HEK293 (cell line): Measurements from ENCODE around the gene GNAI1.

Experiments
- CTCF ChIA-PET: fragments of 350-600 bp; formaldehyde crosslinking; extraction: SDS; loops from one replicate; lab custom pipeline; 2021; ENCODE audit warnings: antibody characterized with exemption; lab: Yijun Ruan, JAX
- POLR2A ChIA-PET: fragments of 300-600 bp; formaldehyde crosslinking; extraction: SDS; loops from one replicate; lab custom pipeline; 2020; ENCODE audit warnings: antibody characterized with exemption, inconsistent platforms; lab: Yijun Ruan, JAX
- H3K27ac ChIP-seq: fragments of 200-500 bp; sonication (Bioruptor generic); 2 replicates; pipeline ENCODE4 v1.5.1; 2014; ENCODE audit warnings: low read depth, low read length, control low read depth, inconsistent platforms; ENCODE audit errors: extremely low read depth
- H3K36me3 ChIP-seq, 2 experiments: fragments of 200-500 bp in 1 of 2; sonication (Bioruptor generic) in 1 of 2; 1 replicate in 1 of 2; 2 replicates in 1 of 2; pipeline ENCODE4 v1.5.1; 2014 to 2017; ENCODE audit warnings: inconsistent platforms in 2 of 2, low read length in 2 of 2; ENCODE audit not compliant: control insufficient read depth in 2 of 2, insufficient read depth in 1 of 2
- H3K4me1 ChIP-seq: fragments of 200-500 bp; sonication (Bioruptor generic); 2 replicates; pipeline ENCODE4 v1.5.1; 2014; ENCODE audit warnings: mild to moderate bottlenecking, low read length, inconsistent platforms; ENCODE audit not compliant: control insufficient read depth, insufficient read depth
- H3K4me3 ChIP-seq: 2 replicates; pipeline ENCODE4 v1.5.1; 2011; ENCODE audit warnings: low read depth, mild to moderate bottlenecking, control low read depth, low read length, moderate library complexity
- H3K9me3 ChIP-seq: fragments of 200-500 bp; sonication (Bioruptor generic); 2 replicates; pipeline ENCODE4 v1.5.1; 2014; ENCODE audit warnings: low read depth, low read length, inconsistent platforms; ENCODE audit not compliant: control insufficient read depth, insufficient read depth
- GLI4 ChIP-seq: fragments of 450-650 bp; formaldehyde crosslinking; IDR thresholded peaks from 2 replicates; pipeline ENCODE4 v1.5.1; 2016; ENCODE audit warnings: missing biosample characterization, missing genetic modification characterization
- IKZF3 ChIP-seq: fragments of 450-650 bp; IDR thresholded peaks from 2 replicates; pipeline ENCODE4 v1.5.0; 2018; ENCODE audit warnings: missing biosample characterization, mild to moderate bottlenecking, missing genetic modification characterization, moderate library complexity
- KLF10 ChIP-seq: fragments of 450-650 bp; IDR thresholded peaks from 2 replicates; pipeline ENCODE4 v1.5.1; 2018; ENCODE audit warnings: missing biosample characterization, mild to moderate bottlenecking, missing genetic modification characterization
- OSR2 ChIP-seq: fragments of 450-650 bp; formaldehyde crosslinking; IDR thresholded peaks from 2 replicates; pipeline ENCODE4 v1.5.1; 2016; ENCODE audit warnings: missing biosample characterization, missing genetic modification characterization
- OVOL3 ChIP-seq: fragments of 450-650 bp; formaldehyde crosslinking; IDR thresholded peaks from 2 replicates; pipeline ENCODE4 v1.5.1; 2016; ENCODE audit warnings: missing biosample characterization, missing genetic modification characterization
- TCF7L2 ChIP-seq: IDR thresholded peaks from 2 replicates; pipeline ENCODE4 v1.6.1; 2011; ENCODE audit warnings: low read depth, mild to moderate bottlenecking, inconsistent platforms, low read length, moderate library complexity, borderline replicate concordance
- TRIM28 ChIP-seq: IDR thresholded peaks from 2 replicates; pipeline ENCODE4 v1.6.1; 2011; ENCODE audit warnings: low read length, control low read depth, borderline replicate concordance
- ZBTB17 ChIP-seq: fragments of 450-650 bp; formaldehyde crosslinking; IDR thresholded peaks from 2 replicates; pipeline ENCODE4 v1.5.1; 2016; ENCODE audit warnings: missing biosample characterization, missing genetic modification characterization
- ZBTB7A ChIP-seq: fragments of 450-650 bp; formaldehyde crosslinking; IDR thresholded peaks from 2 replicates; pipeline ENCODE4 v1.5.1; 2016; ENCODE audit warnings: low read depth, missing biosample characterization, missing genetic modification characterization
- ZIC2 ChIP-seq: fragments of 450-650 bp; formaldehyde crosslinking; IDR thresholded peaks from 2 replicates; pipeline ENCODE4 v1.5.1; 2016; ENCODE audit warnings: missing biosample characterization, missing genetic modification characterization
- ZNF169 ChIP-seq: fragments of 450-650 bp; formaldehyde crosslinking; IDR thresholded peaks from 2 replicates; pipeline ENCODE4 v1.5.1; 2016; ENCODE audit warnings: missing biosample characterization, missing genetic modification characterization
- ZNF23 ChIP-seq: fragments of 450-650 bp; formaldehyde crosslinking; IDR thresholded peaks from 2 replicates; pipeline ENCODE4 v1.5.1; 2016; ENCODE audit warnings: missing biosample characterization, missing genetic modification characterization, borderline replicate concordance
- ZNF354C ChIP-seq: fragments of 450-650 bp; formaldehyde crosslinking; IDR thresholded peaks from 2 replicates; pipeline ENCODE4 v1.5.1; 2016; ENCODE audit warnings: missing biosample characterization, missing genetic modification characterization, low read depth, borderline replicate concordance
- ZNF366 ChIP-seq: fragments of 450-650 bp; formaldehyde crosslinking; conservative IDR thresholded peaks from 2 replicates; pipeline ENCODE4 v1.5.1; 2016; ENCODE audit warnings: missing biosample characterization, missing genetic modification characterization
- ZNF391 ChIP-seq: fragments of 450-650 bp; formaldehyde crosslinking; IDR thresholded peaks from 2 replicates; pipeline ENCODE4 v1.5.1; 2016; ENCODE audit warnings: low read depth, missing biosample characterization, missing genetic modification characterization, borderline replicate concordance
- ZNF404 ChIP-seq: fragments of 450-650 bp; formaldehyde crosslinking; IDR thresholded peaks from 2 replicates; pipeline ENCODE4 v1.5.1; 2017; ENCODE audit warnings: missing biosample characterization, missing genetic modification characterization
- ZNF426 ChIP-seq: fragments of 450-650 bp; formaldehyde crosslinking; IDR thresholded peaks from 2 replicates; pipeline ENCODE4 v1.5.1; 2017; ENCODE audit warnings: missing biosample characterization, missing genetic modification characterization, mild to moderate bottlenecking, inconsistent platforms, moderate library complexity
- ZNF600 ChIP-seq: fragments of 450-650 bp; formaldehyde crosslinking; IDR thresholded peaks from 2 replicates; pipeline ENCODE4 v1.5.1; 2016; ENCODE audit warnings: missing biosample characterization, missing genetic modification characterization
- ZNF707 ChIP-seq: fragments of 450-650 bp; formaldehyde crosslinking; IDR thresholded peaks from 2 replicates; pipeline ENCODE4 v1.5.1; 2016; ENCODE audit warnings: missing biosample characterization, missing genetic modification characterization
- ZNF747 ChIP-seq: fragments of 450-650 bp; formaldehyde crosslinking; IDR thresholded peaks from 2 replicates; pipeline ENCODE4 v1.5.1; 2016; ENCODE audit warnings: missing biosample characterization, missing genetic modification characterization
- ZNF768 ChIP-seq: fragments of 450-650 bp; formaldehyde crosslinking; IDR thresholded peaks from 2 replicates; pipeline ENCODE4 v1.5.1; 2018; ENCODE audit warnings: missing biosample characterization, mild to moderate bottlenecking, missing genetic modification characterization
- ZNF777 ChIP-seq: fragments of 450-650 bp; formaldehyde crosslinking; IDR thresholded peaks from 2 replicates; pipeline ENCODE4 v1.5.1; 2017; ENCODE audit warnings: missing biosample characterization, missing genetic modification characterization, borderline replicate concordance
- ZSCAN16 ChIP-seq: fragments of 450-650 bp; formaldehyde crosslinking; IDR thresholded peaks from 2 replicates; pipeline ENCODE4 v1.5.1; 2016; ENCODE audit warnings: missing biosample characterization, missing genetic modification characterization
- ZXDB ChIP-seq: fragments of 450-650 bp; formaldehyde crosslinking; IDR thresholded peaks from 2 replicates; pipeline ENCODE4 v1.5.1; 2016; ENCODE audit warnings: missing biosample characterization, missing genetic modification characterization
- TF ChIP-seq, protein P1 (sequence below): fragments of 450-650 bp; formaldehyde crosslinking; IDR thresholded peaks from 2 replicates; pipeline ENCODE4 v1.5.1; 2016; ENCODE audit warnings: missing biosample characterization, missing genetic modification characterization
- TF ChIP-seq, protein P2 (sequence below): fragments of 450-650 bp; formaldehyde crosslinking; IDR thresholded peaks from 2 replicates; pipeline ENCODE4 v1.5.1; 2016; ENCODE audit warnings: missing biosample characterization, missing genetic modification characterization
- TF ChIP-seq, protein P3 (sequence below): fragments of 450-650 bp; formaldehyde crosslinking; IDR thresholded peaks from 2 replicates; pipeline ENCODE4 v1.5.1; 2017; ENCODE audit warnings: missing biosample characterization, missing genetic modification characterization
- TF ChIP-seq, protein P4 (sequence below): fragments of 450-650 bp; formaldehyde crosslinking; IDR thresholded peaks from 2 replicates; pipeline ENCODE4 v1.5.1; 2016; ENCODE audit warnings: missing biosample characterization, missing genetic modification characterization

GNAI1 gene

DNA sequence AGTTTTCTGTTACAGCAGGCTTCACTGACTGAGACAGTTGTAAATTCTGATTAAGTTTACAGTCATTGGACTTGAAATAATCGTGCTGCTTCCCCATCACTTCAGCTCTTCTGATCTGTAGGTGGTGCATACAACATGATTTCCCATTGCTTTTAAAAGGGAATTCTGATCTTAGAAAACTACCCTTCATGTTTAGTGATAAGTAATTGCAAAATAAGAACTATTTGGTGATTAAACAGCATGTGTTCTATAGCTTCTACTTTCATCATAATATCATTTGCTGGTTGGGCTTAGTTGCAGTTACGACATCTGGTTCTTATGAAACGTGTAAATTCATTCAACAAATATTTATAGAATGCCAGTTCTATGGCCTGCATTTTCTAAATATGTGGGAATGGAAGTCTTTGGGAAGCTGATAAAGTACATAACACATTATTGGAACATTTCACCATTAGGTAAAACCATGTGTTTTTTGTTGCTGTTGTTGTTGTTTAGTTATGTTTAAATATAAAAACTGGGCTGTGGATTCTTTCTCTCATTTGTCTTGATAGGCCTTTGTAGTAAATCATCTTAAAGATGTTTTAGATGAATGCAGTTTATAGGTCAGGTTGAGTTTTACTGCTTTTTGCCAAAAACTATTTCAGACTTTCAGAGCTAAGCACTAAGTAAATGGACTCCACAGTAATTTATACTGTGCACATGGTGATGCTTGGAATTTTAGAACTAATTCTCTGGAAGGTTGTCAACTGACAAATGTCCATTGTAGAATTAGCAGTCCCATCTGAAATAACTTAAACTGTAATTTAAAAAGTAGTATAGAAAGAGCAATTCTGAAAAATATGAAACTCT is 13.1 kb downstream of the GNAI1 start (continued):
- TF ChIP-seq ZBTB17 (tag by site-specific recombination) = 0 out of 2 replicates have a peak, but pooled peaks have one; percentile 18
- no peak for TF ChIP-seq ZNF23
- peak; percentile 42; the same call in 1 of the 2 replicates for TF ChIP-seq TCF7L2
- TF ChIP-seq, protein P1, sequence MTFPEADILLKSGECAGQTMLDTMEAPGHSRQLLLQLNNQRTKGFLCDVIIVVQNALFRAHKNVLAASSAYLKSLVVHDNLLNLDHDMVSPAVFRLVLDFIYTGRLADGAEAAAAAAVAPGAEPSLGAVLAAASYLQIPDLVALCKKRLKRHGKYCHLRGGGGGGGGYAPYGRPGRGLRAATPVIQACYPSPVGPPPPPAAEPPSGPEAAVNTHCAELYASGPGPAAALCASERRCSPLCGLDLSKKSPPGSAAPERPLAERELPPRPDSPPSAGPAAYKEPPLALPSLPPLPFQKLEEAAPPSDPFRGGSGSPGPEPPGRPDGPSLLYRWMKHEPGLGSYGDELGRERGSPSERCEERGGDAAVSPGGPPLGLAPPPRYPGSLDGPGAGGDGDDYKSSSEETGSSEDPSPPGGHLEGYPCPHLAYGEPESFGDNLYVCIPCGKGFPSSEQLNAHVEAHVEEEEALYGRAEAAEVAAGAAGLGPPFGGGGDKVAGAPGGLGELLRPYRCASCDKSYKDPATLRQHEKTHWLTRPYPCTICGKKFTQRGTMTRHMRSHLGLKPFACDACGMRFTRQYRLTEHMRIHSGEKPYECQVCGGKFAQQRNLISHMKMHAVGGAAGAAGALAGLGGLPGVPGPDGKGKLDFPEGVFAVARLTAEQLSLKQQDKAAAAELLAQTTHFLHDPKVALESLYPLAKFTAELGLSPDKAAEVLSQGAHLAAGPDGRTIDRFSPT (tag by site-specific recombination) = peak; percentile 34; the same call in 1 of the 2 replicates
- TF ChIP-seq ZNF404 (tag by site-specific recombination) = no peak
- 0 out of 2 replicates have a peak, but pooled peaks have one; percentile 5 for TF ChIP-seq KLF10
- TF ChIP-seq ZIC2 (tag by site-specific recombination) = peak; percentile 79; the same call in 1 of the 2 replicates
- peak; percentile 42; the same call in 1 of the 2 replicates for TF ChIP-seq OSR2 (tag by site-specific recombination)
- TF ChIP-seq ZNF169 = no peak
- TF ChIP-seq IKZF3 (tag by site-specific recombination) = peak; percentile 60; the same call in 1 of the 2 replicates
- no peak for TF ChIP-seq ZBTB7A (tag by site-specific recombination)
- TF ChIP-seq OVOL3 (tag by site-specific recombination) = no peak
- no peak for TF ChIP-seq ZNF707 (tag by site-specific recombination)
- TF ChIP-seq TRIM28 = no peak
- TF ChIP-seq, protein P2, sequence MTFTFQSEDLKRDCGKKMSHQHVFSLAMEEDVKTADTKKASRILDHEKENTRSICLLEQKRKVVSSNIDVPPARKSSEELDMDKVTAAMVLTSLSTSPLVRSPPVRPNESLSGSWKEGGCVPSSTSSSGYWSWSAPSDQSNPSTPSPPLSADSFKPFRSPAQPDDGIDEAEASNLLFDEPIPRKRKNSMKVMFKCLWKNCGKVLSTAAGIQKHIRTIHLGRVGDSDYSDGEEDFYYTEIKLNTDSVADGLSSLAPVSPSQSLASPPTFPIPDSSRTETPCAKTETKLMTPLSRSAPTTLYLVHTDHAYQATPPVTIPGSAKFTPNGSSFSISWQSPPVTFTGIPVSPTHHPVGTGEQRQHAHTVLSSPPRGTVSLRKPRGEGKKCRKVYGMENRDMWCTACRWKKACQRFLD (tag by site-specific recombination) = no peak
- TF ChIP-seq ZXDB = no peak
- no peak for TF ChIP-seq ZNF391 (tag by site-specific recombination)
- no peak for TF ChIP-seq ZSCAN16 (tag by site-specific recombination)
- TF ChIP-seq ZNF354C = no peak
- TF ChIP-seq ZNF768 (tag by site-specific recombination) = no peak
- no peak for TF ChIP-seq ZNF747 (tag by site-specific recombination)
- TF ChIP-seq, protein P3, sequence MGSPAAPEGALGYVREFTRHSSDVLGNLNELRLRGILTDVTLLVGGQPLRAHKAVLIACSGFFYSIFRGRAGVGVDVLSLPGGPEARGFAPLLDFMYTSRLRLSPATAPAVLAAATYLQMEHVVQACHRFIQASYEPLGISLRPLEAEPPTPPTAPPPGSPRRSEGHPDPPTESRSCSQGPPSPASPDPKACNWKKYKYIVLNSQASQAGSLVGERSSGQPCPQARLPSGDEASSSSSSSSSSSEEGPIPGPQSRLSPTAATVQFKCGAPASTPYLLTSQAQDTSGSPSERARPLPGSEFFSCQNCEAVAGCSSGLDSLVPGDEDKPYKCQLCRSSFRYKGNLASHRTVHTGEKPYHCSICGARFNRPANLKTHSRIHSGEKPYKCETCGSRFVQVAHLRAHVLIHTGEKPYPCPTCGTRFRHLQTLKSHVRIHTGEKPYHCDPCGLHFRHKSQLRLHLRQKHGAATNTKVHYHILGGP (tag by site-specific recombination) = 0 out of 2 replicates have a peak, but pooled peaks have one; percentile 7

DNA sequence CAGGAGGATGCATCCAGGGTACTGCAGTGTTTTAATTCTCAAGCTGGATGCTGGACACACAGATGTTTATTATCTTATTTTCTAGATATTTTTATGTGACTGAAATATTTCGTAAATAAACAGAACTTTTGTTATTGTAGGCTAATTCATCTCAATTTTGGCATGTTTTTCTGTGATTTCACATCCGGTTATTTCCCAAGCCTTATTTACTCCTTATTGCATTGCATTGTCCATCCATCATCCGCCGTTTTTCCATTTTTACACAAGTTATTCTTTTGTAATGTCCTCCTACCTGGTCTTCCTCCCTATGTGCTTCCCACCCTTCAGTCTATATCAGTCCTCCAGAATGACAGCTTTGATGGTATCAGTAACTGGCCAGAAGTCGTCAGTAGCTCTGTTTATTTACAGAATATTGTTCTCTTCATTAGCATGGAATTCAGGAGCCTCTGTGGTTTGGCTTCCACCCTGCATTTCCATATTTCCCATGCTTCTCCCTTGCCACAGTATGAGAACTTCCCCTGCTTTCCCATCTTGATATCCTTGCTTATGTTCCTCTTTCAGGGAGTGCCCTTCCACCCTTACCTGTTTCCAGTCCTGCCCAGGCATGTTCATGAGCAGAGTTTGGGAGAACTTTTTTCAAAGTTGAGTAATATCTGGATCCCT is 16.1 kb downstream of the GNAI1 start:
- H3K9me3 ChIP-seq = no peaks in the 10 kb centered on the region
- CTCF ChIA-PET = interaction anchor here (0.7 kb wide), 1 partner anchor 16 kb away, joined by 3 read pairs; the partner anchor contains the start of gene GNAI1
- peak overlapping the region; percentile 33; the same call in 1 of the 2 replicates for H3K27ac ChIP-seq
- H3K4me1 ChIP-seq = peaks cover 49% of the 10 kb centered on the region
- H3K36me3 ChIP-seq = no peaks in the 10 kb centered on the region
- H3K4me3 ChIP-seq = no peak overlapping the region
- POLR2A ChIA-PET = interaction anchor here (1.5 kb wide), 1 partner anchor 16 kb away, joined by 4 read pairs; the partner anchor contains the start of gene GNAI1
- TF ChIP-seq ZNF366 (tag by site-specific recombination) = 0 out of 2 replicates have a peak, but pooled peaks have one; percentile 25
- TF ChIP-seq ZNF600 (tag by site-specific recombination) = 0 out of 2 replicates have a peak, but pooled peaks have one; percentile 19
- TF ChIP-seq GLI4 (tag by site-specific recombination) = no peak
- no peak for TF ChIP-seq ZNF777 (tag by site-specific recombination)
- peak; percentile 30; the same call in 1 of the 2 replicates for TF ChIP-seq ZXDB
- TF ChIP-seq ZBTB17 (tag by site-specific recombination) = peak; percentile 42; the same call in 1 of the 2 replicates
- no peak for TF ChIP-seq ZNF426 (tag by site-specific recombination)
- TF ChIP-seq, protein P4, sequence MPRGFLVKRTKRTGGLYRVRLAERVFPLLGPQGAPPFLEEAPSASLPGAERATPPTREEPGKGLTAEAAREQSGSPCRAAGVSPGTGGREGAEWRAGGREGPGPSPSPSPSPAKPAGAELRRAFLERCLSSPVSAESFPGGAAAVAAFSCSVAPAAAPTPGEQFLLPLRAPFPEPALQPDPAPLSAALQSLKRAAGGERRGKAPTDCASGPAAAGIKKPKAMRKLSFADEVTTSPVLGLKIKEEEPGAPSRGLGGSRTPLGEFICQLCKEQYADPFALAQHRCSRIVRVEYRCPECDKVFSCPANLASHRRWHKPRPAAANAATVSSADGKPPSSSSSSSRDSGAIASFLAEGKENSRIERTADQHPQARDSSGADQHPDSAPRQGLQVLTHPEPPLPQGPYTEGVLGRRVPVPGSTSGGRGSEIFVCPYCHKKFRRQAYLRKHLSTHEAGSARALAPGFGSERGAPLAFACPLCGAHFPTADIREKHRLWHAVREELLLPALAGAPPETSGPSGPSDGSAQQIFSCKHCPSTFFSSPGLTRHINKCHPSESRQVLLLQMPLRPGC (tag by site-specific recombination) = no peak
- peak; percentile 90 for TF ChIP-seq OSR2 (tag by site-specific recombination)
